Neural cell (in vitro differentiated cells): ENCODE results near the gene KCTD17. TPM values are rescaled to one million over a fixed set of nuclear protein-coding genes. Genes with fewer than 3 reads are reported as not detected.

Source experiments
- H2AFZ ChIP-seq: fragments of 200-600, 300-800 bp; sonication (generic), shearing (Covaris generic); 2 replicates; pipeline ENCODE4 v1.6.0; 2014; ENCODE audit warnings: low read depth, mild to moderate bottlenecking, antibody characterized with exemption, low read length, moderate library complexity
- H3F3A ChIP-seq: fragments of 200-600 bp; shearing (Covaris generic); 2 replicates; pipeline ENCODE4 v1.6.1; 2016; ENCODE audit warnings: mild to moderate bottlenecking, moderate library complexity, mixed read lengths, antibody characterized with exemption, low read length; ENCODE audit not compliant: insufficient read depth, poor library complexity, severe bottlenecking
- H3K27ac ChIP-seq: fragments of 200-600, 300-800 bp; sonication (generic), shearing (Covaris generic); 2 replicates; pipeline ENCODE4 v1.5.1; 2014; ENCODE audit warnings: mild to moderate bottlenecking, low read length, moderate library complexity
- H3K27me3 ChIP-seq: fragments of 300-800, 200-600 bp; sonication (generic), shearing (Covaris generic); 2 replicates; pipeline ENCODE4 v1.6.0; 2014; ENCODE audit warnings: mild to moderate bottlenecking, low read depth, low read length, moderate library complexity; ENCODE audit not compliant: insufficient read depth
- H3K36me3 ChIP-seq: fragments of 300-800, 200-600 bp; sonication (generic), shearing (Covaris generic); 2 replicates; pipeline ENCODE4 v1.5.1; 2014; ENCODE audit warnings: mild to moderate bottlenecking, antibody characterized with exemption, low read length, moderate library complexity; ENCODE audit not compliant: insufficient read depth
- H3K4me2 ChIP-seq: fragments of 300-800, 200-600 bp; sonication (generic), shearing (Covaris generic); 2 replicates; pipeline ENCODE4 v1.6.0; 2014; ENCODE audit warnings: mild to moderate bottlenecking, low read length
- H3K4me3 ChIP-seq: fragments of 300-800, 200-600 bp; sonication (generic), shearing (Covaris generic); 2 replicates; pipeline ENCODE4 v1.5.1; 2014; ENCODE audit warnings: mild to moderate bottlenecking, low read length, moderate library complexity
- H3K79me2 ChIP-seq: fragments of 200-600 bp; shearing (Covaris generic); replicated peaks from 2 replicates; pipeline ENCODE4 v1.6.0; 2014; ENCODE audit warnings: mild to moderate bottlenecking, low read length, moderate library complexity; ENCODE audit not compliant: insufficient read depth
- H3K9ac ChIP-seq: fragments of 300-800, 200-600 bp; sonication (generic), shearing (Covaris generic); 2 replicates; pipeline ENCODE4 v1.6.1; 2016; ENCODE audit warnings: mild to moderate bottlenecking, low read length, mixed read lengths
- H3K9me2 ChIP-seq: fragments of 200-600 bp; shearing (Covaris generic); 2 replicates; pipeline ENCODE4 v1.6.1; 2016; ENCODE audit warnings: mild to moderate bottlenecking, low read length, mixed read lengths; ENCODE audit not compliant: insufficient read depth
- H3K9me3 ChIP-seq: fragments of 200-600, 300-800 bp; sonication (generic), shearing (Covaris generic); 2 replicates; pipeline ENCODE4 v1.6.1; 2016; ENCODE audit warnings: mild to moderate bottlenecking, mixed run types, low read length, moderate library complexity, mixed read lengths
- H4K20me1 ChIP-seq: fragments of 200-600 bp; shearing (Covaris generic); 2 replicates; pipeline ENCODE4 v1.6.1; 2016; ENCODE audit warnings: mild to moderate bottlenecking, mixed run types; ENCODE audit not compliant: insufficient read depth
- CTCF ChIP-seq: fragments of 450-650 bp; IDR thresholded peaks from 2 replicates; pipeline ENCODE4 v1.5.1; 2014; ENCODE audit warnings: antibody characterized with exemption, mild to moderate bottlenecking, moderate library complexity; ENCODE audit not compliant: poor library complexity, severe bottlenecking
- EP300 ChIP-seq: fragments of 450-650 bp; conservative IDR thresholded peaks from 2 replicates; pipeline ENCODE4 v1.6.1; 2014; ENCODE audit warnings: antibody characterized with exemption, mild to moderate bottlenecking, moderate library complexity; ENCODE audit not compliant: poor library complexity, severe bottlenecking
- EZH2 ChIP-seq: fragments of 200-600, 300-800 bp; shearing (Covaris generic), sonication (generic); IDR thresholded peaks from 2 replicates; pipeline ENCODE4 v1.6.1; 2014; ENCODE audit warnings: antibody characterized with exemption, low read length, borderline replicate concordance, mild to moderate bottlenecking; ENCODE audit not compliant: insufficient read depth, poor library complexity, severe bottlenecking
- MXI1 ChIP-seq: fragments of 450-650 bp; conservative IDR thresholded peaks from 2 replicates; pipeline ENCODE4 v1.6.1; 2014; ENCODE audit warnings: antibody characterized with exemption, mild to moderate bottlenecking; ENCODE audit not compliant: poor library complexity, severe bottlenecking
- POLR2AphosphoS5 ChIP-seq: IDR thresholded peaks from 2 replicates; pipeline ENCODE4 v1.6.1; 2012
- RAD21 ChIP-seq: fragments of 450-650 bp; conservative IDR thresholded peaks from 2 replicates; pipeline ENCODE4 v1.6.1; 2014; ENCODE audit warnings: antibody characterized with exemption, mild to moderate bottlenecking, moderate library complexity
- REST ChIP-seq: IDR thresholded peaks from 2 replicates; pipeline ENCODE4 v1.6.1; 2012; ENCODE audit warnings: borderline replicate concordance
- SMC3 ChIP-seq: fragments of 450-650 bp; conservative IDR thresholded peaks from 2 replicates; pipeline ENCODE4 v1.6.1; 2014; ENCODE audit warnings: antibody characterized with exemption, mild to moderate bottlenecking, moderate library complexity; ENCODE audit not compliant: poor library complexity
- TAF1 ChIP-seq: IDR thresholded peaks from 2 replicates; pipeline ENCODE4 v1.6.1; 2012; ENCODE audit warnings: low read depth
- polyA plus RNA-seq: library from polyadenylated mRNA; depleted of rRNA; stranded (reverse); fragments of >200 nt; gene quantifications from 2 replicates; pipeline ENCODE4 v1.2.3, GENCODE V29; 2014

KCTD17 gene
- polyA plus RNA-seq, 1 donor from 2014 or later = 96.3 TPM

- no peak overlapping the region for H3K4me3 ChIP-seq
- no peaks in the 10 kb centered on the region for H3F3A ChIP-seq
- H3K9me2 ChIP-seq = no peaks in the 10 kb centered on the region
- no peaks in the 10 kb centered on the region for H3K27me3 ChIP-seq
- H3K9me3 ChIP-seq = no peaks in the 10 kb centered on the region
- no peak overlapping the region for H3K4me2 ChIP-seq
- H3K36me3 ChIP-seq = no peaks in the 10 kb centered on the region
- H2AFZ ChIP-seq = no peak overlapping the region
- TF ChIP-seq REST = no peak
- TF ChIP-seq SMC3 = no peak
- no peak for TF ChIP-seq EP300
- no peak for TF ChIP-seq MXI1
- TF ChIP-seq POLR2AphosphoS5 = no peak
- TF ChIP-seq EZH2 = no peak
- no peak for TF ChIP-seq TAF1
- TF ChIP-seq CTCF = no peak
- no peak for TF ChIP-seq RAD21
- H4K20me1 ChIP-seq = no peaks in the 10 kb centered on the region
- peaks cover 10% of the 10 kb centered on the region for H3K79me2 ChIP-seq
- no peak overlapping the region for H3K9ac ChIP-seq
- H3K27ac ChIP-seq = no peak overlapping the region
These were observed 27.0 kb upstream of the KCTD17 start for GRCh38 chr22:37024339-37025157.

GRCh38 chr22:37025500-37026070, 26.0 kb upstream of the KCTD17 start:
- H3K9me3 ChIP-seq = no peaks in the 10 kb centered on the region
- H3K27me3 ChIP-seq = no peaks in the 10 kb centered on the region
- peaks cover under 1% of the 10 kb centered on the region for H3K79me2 ChIP-seq
- no peak overlapping the region for H3K9ac ChIP-seq
- H4K20me1 ChIP-seq = no peaks in the 10 kb centered on the region
- TF ChIP-seq RAD21 = no peak
- TF ChIP-seq TAF1 = no peak
- TF ChIP-seq EP300 = no peak
- no peak for TF ChIP-seq MXI1
- no peak for TF ChIP-seq EZH2
- no peak for TF ChIP-seq CTCF
- TF ChIP-seq REST = no peak
- TF ChIP-seq SMC3 = no peak
- TF ChIP-seq POLR2AphosphoS5 = no peak
- no peak overlapping the region for H2AFZ ChIP-seq
- no peak overlapping the region for H3K4me3 ChIP-seq
- no peak overlapping the region for H3K27ac ChIP-seq
- H3K9me2 ChIP-seq = no peaks in the 10 kb centered on the region
- no peaks in the 10 kb centered on the region for H3K36me3 ChIP-seq
- H3F3A ChIP-seq = no peaks in the 10 kb centered on the region
- H3K4me2 ChIP-seq = no peak overlapping the region
